ENCODE measurements around the gene PTBP2.
"Not testable (repeated sequence)": the region's sequence is repeated elsewhere in the genome, so short reads cannot be mapped to it uniquely, and the experiment has no call there.

GRCh38 chr1:96801696-96802095 lies 80.1 kb downstream of the PTBP2 start:
- TF ChIP-seq, protein P1, sequence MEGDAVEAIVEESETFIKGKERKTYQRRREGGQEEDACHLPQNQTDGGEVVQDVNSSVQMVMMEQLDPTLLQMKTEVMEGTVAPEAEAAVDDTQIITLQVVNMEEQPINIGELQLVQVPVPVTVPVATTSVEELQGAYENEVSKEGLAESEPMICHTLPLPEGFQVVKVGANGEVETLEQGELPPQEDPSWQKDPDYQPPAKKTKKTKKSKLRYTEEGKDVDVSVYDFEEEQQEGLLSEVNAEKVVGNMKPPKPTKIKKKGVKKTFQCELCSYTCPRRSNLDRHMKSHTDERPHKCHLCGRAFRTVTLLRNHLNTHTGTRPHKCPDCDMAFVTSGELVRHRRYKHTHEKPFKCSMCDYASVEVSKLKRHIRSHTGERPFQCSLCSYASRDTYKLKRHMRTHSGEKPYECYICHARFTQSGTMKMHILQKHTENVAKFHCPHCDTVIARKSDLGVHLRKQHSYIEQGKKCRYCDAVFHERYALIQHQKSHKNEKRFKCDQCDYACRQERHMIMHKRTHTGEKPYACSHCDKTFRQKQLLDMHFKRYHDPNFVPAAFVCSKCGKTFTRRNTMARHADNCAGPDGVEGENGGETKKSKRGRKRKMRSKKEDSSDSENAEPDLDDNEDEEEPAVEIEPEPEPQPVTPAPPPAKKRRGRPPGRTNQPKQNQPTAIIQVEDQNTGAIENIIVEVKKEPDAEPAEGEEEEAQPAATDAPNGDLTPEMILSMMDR (IDR thresholded peaks at IDR 0.05; ENCODE audit: low read depth, low read length): not testable (repeated sequence)
- TF ChIP-seq MYC (IDR thresholded peaks at IDR 0.05; ENCODE audit: low read depth, low read length); POLR2A (IDR thresholded peaks at IDR 0.05; ENCODE audit: extremely low read depth, insufficient read length): not testable (repeated sequence)

Measured in NB4 (cell line).